SK-N-SH treated with all-trans-retinoic acid at 6 μM for 48 hours (cell line): ENCODE data around the gene SRD5A3.

Source experiments
- ATAC-seq: fragments of 200-7000 bp; cut with Tn5 transposase; 3 replicates; pipeline ENCODE4 v1.9.1; 2020; ENCODE audit warnings: mild to moderate bottlenecking, moderate library complexity
- ARNTL ChIP-seq: fragments of 450-650 bp; formaldehyde crosslinking; IDR thresholded peaks from 2 replicates; pipeline ENCODE4 v1.5.0; 2020; ENCODE audit warnings: low read depth, mild to moderate bottlenecking, moderate library complexity, borderline replicate concordance
- BACH2 ChIP-seq: fragments of 250-450 bp; sonication (Bioruptor Pico); IDR thresholded peaks from 2 replicates; pipeline ENCODE4 v1.9.0; 2021; ENCODE audit warnings: mild to moderate bottlenecking, borderline replicate concordance
- CREB5 ChIP-seq: fragments of 250-450 bp; sonication (Bioruptor Pico); IDR thresholded peaks from 2 replicates; pipeline ENCODE4 v1.5.1; 2020; ENCODE audit warnings: low read depth, mild to moderate bottlenecking, moderate library complexity
- CSDC2 ChIP-seq: fragments of 250-450 bp; sonication (Bioruptor Pico); IDR thresholded peaks from 2 replicates; pipeline ENCODE4 v1.5.0; 2020; ENCODE audit warnings: mild to moderate bottlenecking, moderate library complexity
- CSRNP3 ChIP-seq: fragments of 250-450 bp; sonication (Bioruptor Pico); IDR thresholded peaks from 2 replicates; pipeline ENCODE4 v1.5.1; 2021; ENCODE audit warnings: mild to moderate bottlenecking, moderate library complexity
- ESRRG ChIP-seq: fragments of 250-450 bp; sonication (Bioruptor Pico); IDR thresholded peaks from 2 replicates; pipeline ENCODE4 v1.6.1; 2021; ENCODE audit warnings: mild to moderate bottlenecking
- GLIS3 ChIP-seq: fragments of 250-450 bp; sonication (Bioruptor Pico); IDR thresholded peaks from 2 replicates; pipeline ENCODE4 v1.5.0; 2020; ENCODE audit warnings: mild to moderate bottlenecking, moderate library complexity
- ISL1 ChIP-seq: fragments of 250-450 bp; sonication (Bioruptor Pico); IDR thresholded peaks from 2 replicates; pipeline ENCODE4 v2.1.2; 2022; ENCODE audit warnings: mild to moderate bottlenecking, moderate library complexity
- OSR1 ChIP-seq: fragments of 250-450 bp; sonication (Bioruptor Pico); IDR thresholded peaks from 2 replicates; pipeline ENCODE4 v1.8.0; 2022; ENCODE audit warnings: moderate library complexity, mild to moderate bottlenecking, inconsistent platforms
- PATZ1 ChIP-seq: fragments of 250-450 bp; sonication (Bioruptor Pico); IDR thresholded peaks from 2 replicates; pipeline ENCODE4 v1.8.0; 2020; ENCODE audit warnings: mild to moderate bottlenecking, moderate library complexity, borderline replicate concordance
- POU6F1 ChIP-seq: fragments of 250-450 bp; sonication (Bioruptor Pico); IDR thresholded peaks from 2 replicates; pipeline ENCODE4 v1.8.0; 2021; ENCODE audit warnings: low read depth, mild to moderate bottlenecking, moderate library complexity, borderline replicate concordance
- PPARA ChIP-seq: fragments of 250-450 bp; sonication (Bioruptor Pico); IDR thresholded peaks from 2 replicates; pipeline ENCODE4 v1.5.0; 2020; ENCODE audit warnings: mild to moderate bottlenecking, borderline replicate concordance
- RARB ChIP-seq: fragments of 250-450 bp; sonication (Bioruptor Pico); IDR thresholded peaks from 2 replicates; pipeline ENCODE4 v1.8.0; 2021; ENCODE audit warnings: mild to moderate bottlenecking, moderate library complexity
- SNAI2 ChIP-seq: fragments of 250-450 bp; sonication (Bioruptor Pico); IDR thresholded peaks from 2 replicates; pipeline ENCODE4 v1.5.0; 2020; ENCODE audit warnings: mild to moderate bottlenecking, moderate library complexity
- TCF4 ChIP-seq: fragments of 250-450 bp; sonication (Bioruptor Pico); IDR thresholded peaks from 2 replicates; pipeline ENCODE4 v1.8.0; 2021; ENCODE audit warnings: mild to moderate bottlenecking, moderate library complexity, borderline replicate concordance
- TOX ChIP-seq: fragments of 250-450 bp; sonication (Bioruptor Pico); IDR thresholded peaks from 2 replicates; pipeline ENCODE4 v1.8.0; 2021; ENCODE audit warnings: mild to moderate bottlenecking, moderate library complexity, borderline replicate concordance
- ZC3H10 ChIP-seq: fragments of 250-450 bp; sonication (Bioruptor Pico); IDR thresholded peaks from 2 replicates; pipeline ENCODE4 v1.5.1; 2021; ENCODE audit warnings: mild to moderate bottlenecking, moderate library complexity
- ZFP3 ChIP-seq: fragments of 250-450 bp; sonication (Bioruptor Pico); IDR thresholded peaks from 2 replicates; pipeline ENCODE4 v1.5.0; 2020; ENCODE audit warnings: mild to moderate bottlenecking, moderate library complexity
- ZFP30 ChIP-seq: fragments of 450-650 bp; formaldehyde crosslinking; IDR thresholded peaks from 2 replicates; pipeline ENCODE4 v1.5.0; 2022; ENCODE audit warnings: mild to moderate bottlenecking, moderate library complexity
- ZNF565 ChIP-seq: fragments of 450-650 bp; formaldehyde crosslinking; conservative IDR thresholded peaks from 2 replicates; pipeline ENCODE4 v1.5.0; 2020; ENCODE audit warnings: low read depth, mild to moderate bottlenecking, moderate library complexity
- ZNF70 ChIP-seq: fragments of 450-650 bp; formaldehyde crosslinking; IDR thresholded peaks from 2 replicates; pipeline ENCODE4 v1.5.0; 2020; ENCODE audit warnings: mild to moderate bottlenecking, moderate library complexity
- ZNF8 ChIP-seq: fragments of 450-650 bp; formaldehyde crosslinking; IDR thresholded peaks from 2 replicates; pipeline ENCODE4 v1.5.0; 2020; ENCODE audit warnings: mild to moderate bottlenecking, moderate library complexity

Gene SRD5A3

GRCh38 chr4:55406545-55406944 lies 60.5 kb downstream of the SRD5A3 start:
- TF ChIP-seq ZNF70 (no peak), POU6F1 (no peak), RARB (CRISPR knock-in tag) (no peak), ZC3H10 (CRISPR knock-in tag) (no peak), PATZ1 (no peak), ESRRG (CRISPR knock-in tag) (no peak), BACH2 (CRISPR knock-in tag) (no peak), CREB5 (CRISPR knock-in tag) (no peak), GLIS3 (CRISPR knock-in tag) (no peak), CSRNP3 (no peak), OSR1 (CRISPR knock-in tag) (no peak), ARNTL (CRISPR knock-in tag) (no peak)
- no peak for ATAC-seq

- no peak; the same call in 2 of the 3 replicates for ATAC-seq
- TF ChIP-seq ZFP3 (no peak), CSDC2 (CRISPR knock-in tag) (no peak), PPARA (no peak), ZNF565 (no peak), ISL1 (CRISPR knock-in tag) (no peak), POU6F1 (no peak), TOX (CRISPR knock-in tag) (no peak), CREB5 (CRISPR knock-in tag) (no peak), BACH2 (CRISPR knock-in tag) (no peak), ZC3H10 (CRISPR knock-in tag) (no peak), OSR1 (CRISPR knock-in tag) (no peak), CSRNP3 (no peak), ZFP30 (CRISPR knock-in tag) (no peak), ESRRG (CRISPR knock-in tag) (no peak), ZNF8 (CRISPR knock-in tag) (no peak), RARB (CRISPR knock-in tag) (no peak)
Observed at GRCh38 chr4:55407119-55407518, 61.1 kb downstream of the SRD5A3 start.

- ATAC-seq = no peak
- TF ChIP-seq GLIS3 (CRISPR knock-in tag) = no peak
- no peak for TF ChIP-seq SNAI2 (CRISPR knock-in tag)
- no peak for TF ChIP-seq POU6F1
- TF ChIP-seq CSRNP3 = no peak
- TF ChIP-seq ISL1 (CRISPR knock-in tag) = no peak
- no peak for TF ChIP-seq ARNTL (CRISPR knock-in tag)
- TF ChIP-seq ZFP3 = no peak
- TF ChIP-seq ZC3H10 (CRISPR knock-in tag) = no peak
- no peak for TF ChIP-seq TCF4
- TF ChIP-seq ZNF8 (CRISPR knock-in tag) = no peak
Observed at GRCh38 chr4:55407764-55408163, 61.7 kb downstream of the SRD5A3 start.
